ENCODE measurements around the gene TANC2. TPM values are rescaled to one million over a fixed set of nuclear protein-coding genes. Genes with fewer than 3 reads are reported as not detected.

Gene TANC2
- total RNA-seq, 4 donors from 2014 or later, result 6.4 to 50.9 (median 20.1) TPM

DNA sequence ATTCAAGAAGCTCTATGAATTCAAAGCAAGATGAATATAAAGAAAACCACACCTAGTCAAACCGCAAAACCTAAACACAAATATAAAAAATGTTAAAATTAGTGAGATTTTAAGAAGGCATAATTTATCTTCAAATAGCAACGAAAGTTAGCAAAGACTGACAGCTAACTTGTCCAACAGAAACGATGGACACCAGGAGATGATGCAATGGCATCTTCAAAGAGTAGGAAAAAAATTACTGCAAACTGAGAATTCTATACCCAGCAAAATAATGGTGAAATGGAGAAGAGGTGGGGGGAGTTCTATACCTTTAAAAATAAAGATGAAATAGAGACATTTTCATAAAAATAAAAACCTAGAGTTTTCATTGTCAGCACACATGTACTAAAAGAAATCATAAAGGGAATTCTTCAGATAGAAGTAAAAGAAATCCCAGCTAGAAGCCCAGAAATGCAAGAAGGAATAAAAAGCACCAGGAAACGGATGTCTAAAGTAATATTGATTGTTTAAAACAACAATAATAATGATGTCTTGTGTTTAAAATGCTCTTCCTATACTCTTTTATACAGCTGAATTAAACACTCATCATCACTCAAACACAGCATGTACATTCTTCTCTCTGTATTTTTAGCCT is 24.6 kb upstream of the TANC2 start:
- no peak for TF ChIP-seq POLR2AphosphoS5 (IDR thresholded peaks at IDR 0.05)
- TF ChIP-seq, protein P1, sequence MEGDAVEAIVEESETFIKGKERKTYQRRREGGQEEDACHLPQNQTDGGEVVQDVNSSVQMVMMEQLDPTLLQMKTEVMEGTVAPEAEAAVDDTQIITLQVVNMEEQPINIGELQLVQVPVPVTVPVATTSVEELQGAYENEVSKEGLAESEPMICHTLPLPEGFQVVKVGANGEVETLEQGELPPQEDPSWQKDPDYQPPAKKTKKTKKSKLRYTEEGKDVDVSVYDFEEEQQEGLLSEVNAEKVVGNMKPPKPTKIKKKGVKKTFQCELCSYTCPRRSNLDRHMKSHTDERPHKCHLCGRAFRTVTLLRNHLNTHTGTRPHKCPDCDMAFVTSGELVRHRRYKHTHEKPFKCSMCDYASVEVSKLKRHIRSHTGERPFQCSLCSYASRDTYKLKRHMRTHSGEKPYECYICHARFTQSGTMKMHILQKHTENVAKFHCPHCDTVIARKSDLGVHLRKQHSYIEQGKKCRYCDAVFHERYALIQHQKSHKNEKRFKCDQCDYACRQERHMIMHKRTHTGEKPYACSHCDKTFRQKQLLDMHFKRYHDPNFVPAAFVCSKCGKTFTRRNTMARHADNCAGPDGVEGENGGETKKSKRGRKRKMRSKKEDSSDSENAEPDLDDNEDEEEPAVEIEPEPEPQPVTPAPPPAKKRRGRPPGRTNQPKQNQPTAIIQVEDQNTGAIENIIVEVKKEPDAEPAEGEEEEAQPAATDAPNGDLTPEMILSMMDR (IDR thresholded peaks at IDR 0.05), result no peak
- TF ChIP-seq EP300 (IDR thresholded peaks at IDR 0.05), result no peak
- TF ChIP-seq POLR2A (IDR thresholded peaks at IDR 0.05), result no peak
- 77 to 78% methylated on average over 4 of the region's 4 CpGs for WGBS, 2 donors (ENCODE audit: low coverage in 1 of 2)
- ATAC-seq, result no peak
- Histone ChIP-seq H3K4me3 (no peak overlapping the region), H3K27me3 (no peaks in the 10 kb centered on the region), H3K9me3 (peaks cover 0 to 32% (median 0%) of the 10 kb centered on the region in 3 donors), H3K27ac (no peak overlapping the region), H3K4me1 (no peaks in the 10 kb centered on the region), H3K36me3 (no peaks in the 10 kb centered on the region)

DNA sequence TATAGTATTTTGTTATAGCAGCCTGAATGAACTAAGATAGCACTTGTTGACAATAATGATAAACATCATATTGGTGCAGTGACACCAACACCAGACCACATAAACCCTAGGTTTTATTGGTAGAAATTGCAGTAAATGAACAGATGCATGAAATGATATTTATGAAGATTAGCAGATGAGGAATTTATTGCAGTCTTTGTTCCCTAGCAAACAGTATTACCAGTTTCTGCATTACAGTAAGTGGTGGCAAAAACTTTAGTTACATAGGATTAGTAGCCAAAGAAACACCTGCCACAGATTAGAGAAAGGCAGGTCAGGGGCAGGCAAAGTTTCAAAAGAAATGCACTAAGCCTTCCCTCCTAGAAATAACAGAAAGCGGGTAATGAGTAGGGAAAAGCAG is 17.7 kb upstream of the TANC2 start:
- H3K27me3 ChIP-seq, result no peaks in the 10 kb centered on the region
- H3K27ac ChIP-seq, result no peak overlapping the region
- no peak for TF ChIP-seq POLR2A (IDR thresholded peaks at IDR 0.05)
- no peak for ATAC-seq
- no peaks in the 10 kb centered on the region for H3K36me3 ChIP-seq
- peaks cover 0 to 10% (median 0%) of the 10 kb centered on the region in 3 donors for H3K9me3 ChIP-seq
- H3K4me3 ChIP-seq, result no peak overlapping the region
- 86 to 91% methylated on average over 1 of the region's 1 CpG for WGBS, 2 donors (ENCODE audit: low coverage in 1 of 2)
- peaks cover 0 to 5% (median 0%) of the 10 kb centered on the region in 3 donors for H3K4me1 ChIP-seq

DNA sequence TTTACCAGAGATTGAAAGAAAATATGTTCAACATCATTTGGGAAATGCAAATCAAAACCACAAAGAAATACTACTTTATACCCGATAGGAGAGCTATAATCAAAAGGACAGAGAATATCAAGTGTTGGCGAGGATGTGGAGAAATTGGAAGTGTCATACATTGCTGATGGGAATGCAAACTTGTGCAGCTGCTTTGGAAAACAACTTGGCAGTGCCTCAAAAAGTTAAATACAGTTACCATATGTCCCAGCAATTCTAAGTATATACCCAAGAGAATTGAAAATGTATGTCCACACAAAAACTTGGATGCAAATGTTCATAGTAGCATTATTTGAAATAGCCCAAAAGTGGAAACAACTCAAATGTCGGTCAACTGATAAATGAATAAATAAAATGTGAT is 17.0 kb upstream of the TANC2 start:
- H3K4me1 ChIP-seq, result peaks cover 0 to 5% (median 0%) of the 10 kb centered on the region in 3 donors
- WGBS, 2 donors (ENCODE audit: low coverage in 1 of 2), result 52 to 85% methylated on average over 3 of the region's 3 CpGs
- H3K9me3 ChIP-seq, result peaks cover 0 to 10% (median 0%) of the 10 kb centered on the region in 3 donors
- H3K27ac ChIP-seq, result no peak overlapping the region
- H3K4me3 ChIP-seq, result no peak overlapping the region
- no peaks in the 10 kb centered on the region for H3K27me3 ChIP-seq
- H3K36me3 ChIP-seq, result no peaks in the 10 kb centered on the region
- TF ChIP-seq POLR2AphosphoS5 (IDR thresholded peaks at IDR 0.05) (no peak), EP300 (IDR thresholded peaks at IDR 0.05) (no peak)
- TF ChIP-seq, protein P1 (IDR thresholded peaks at IDR 0.05), result no peak
- ATAC-seq, result no peak

DNA sequence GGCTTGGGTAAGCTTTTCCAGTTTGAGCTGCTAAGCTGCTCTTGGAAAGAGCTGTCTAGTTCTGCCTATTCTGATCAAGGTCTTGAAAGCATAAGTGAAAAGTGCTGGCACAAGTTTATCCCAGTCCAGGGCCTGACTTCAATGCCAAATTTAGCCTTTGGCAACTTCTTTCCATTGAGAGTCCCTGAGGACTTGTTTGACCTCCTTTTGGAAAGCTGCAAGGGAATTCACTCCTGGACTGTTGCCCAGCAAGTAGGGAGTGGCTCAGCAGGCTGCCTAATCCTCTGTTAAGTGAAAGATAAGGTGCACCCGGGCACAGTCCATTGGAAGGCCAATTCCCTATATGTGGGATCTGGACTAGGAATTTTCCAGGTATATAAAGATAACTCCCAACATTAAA is 16.0 kb upstream of the TANC2 start:
- peaks cover 0 to 10% (median 0%) of the 10 kb centered on the region in 3 donors for H3K9me3 ChIP-seq
- no peak overlapping the region for H3K4me3 ChIP-seq
- ATAC-seq, result no peak
- H3K27ac ChIP-seq, result no peak overlapping the region
- no peaks in the 10 kb centered on the region for H3K27me3 ChIP-seq
- peaks cover 0 to 5% (median 0%) of the 10 kb centered on the region in 3 donors for H3K4me1 ChIP-seq
- no peaks in the 10 kb centered on the region for H3K36me3 ChIP-seq
- WGBS, 2 donors (ENCODE audit: low coverage in 1 of 2), result 0 to 14% methylated on average over 1 of the region's 1 CpG
- TF ChIP-seq POLR2AphosphoS5 (IDR thresholded peaks at IDR 0.05), result no peak
- TF ChIP-seq POLR2A (IDR thresholded peaks at IDR 0.05), result no peak
- TF ChIP-seq EP300 (IDR thresholded peaks at IDR 0.05), result no peak
- TF ChIP-seq, protein P1 (IDR thresholded peaks at IDR 0.05), result no peak

DNA sequence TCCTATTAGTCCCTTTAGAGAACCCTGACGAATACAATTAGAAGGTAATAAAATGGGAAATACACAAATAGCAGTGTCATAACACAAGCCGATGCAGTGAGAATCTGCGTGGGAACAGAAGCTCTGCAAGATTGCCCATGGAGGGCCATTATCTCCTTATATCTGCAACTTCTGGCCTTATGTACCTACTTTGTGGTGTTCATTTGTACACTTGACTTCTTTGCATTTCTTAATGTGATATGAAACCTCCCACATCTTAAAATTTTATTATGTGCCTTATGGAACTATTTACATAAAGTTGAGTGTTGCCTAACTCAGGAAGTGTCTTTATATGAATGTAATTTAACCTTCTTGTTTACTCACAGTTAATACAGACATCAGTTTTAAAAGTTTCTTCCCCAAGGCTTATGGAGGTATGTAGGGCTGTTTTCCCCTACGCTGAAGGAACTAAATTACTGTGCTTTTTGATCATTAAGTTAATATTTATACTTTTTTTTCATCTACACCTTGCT is 10.1 kb upstream of the TANC2 start:
- 88 to 100% methylated on average over 2 to 4 of the region's 4 CpGs for WGBS, 2 donors (ENCODE audit: low coverage in 1 of 2)
- ATAC-seq, result no peak
- no peaks in the 10 kb centered on the region for H3K36me3 ChIP-seq
- no peak overlapping the region for H3K27ac ChIP-seq
- H3K9me3 ChIP-seq, result peaks cover 0 to 1% (median 0%) of the 10 kb centered on the region in 3 donors
- no peak overlapping the region for H3K4me3 ChIP-seq
- H3K27me3 ChIP-seq, result no peaks in the 10 kb centered on the region
- TF ChIP-seq EP300 (IDR thresholded peaks at IDR 0.05) (no peak), POLR2A (IDR thresholded peaks at IDR 0.05) (no peak)
- H3K4me1 ChIP-seq, result no peaks in the 10 kb centered on the region

DNA sequence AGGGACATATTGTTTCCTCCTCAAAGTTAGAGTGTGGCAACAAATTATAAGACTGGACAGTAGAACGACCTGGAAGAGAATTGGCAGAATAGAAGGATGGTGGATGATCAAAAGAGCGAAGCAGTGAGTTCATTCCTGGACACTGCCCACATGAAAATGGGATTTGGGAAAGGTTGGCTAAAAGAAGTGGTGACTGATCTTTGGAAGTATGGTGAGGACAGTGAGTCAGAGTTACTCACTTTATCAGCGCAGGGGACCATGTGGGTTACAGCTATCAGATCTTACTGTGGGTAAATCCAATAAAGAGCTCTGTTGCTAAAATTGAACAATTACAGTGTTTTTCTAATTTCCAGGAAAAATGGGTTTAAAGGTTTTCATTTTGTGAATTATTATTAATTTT is 2.7 kb upstream of the TANC2 start:
- no peaks in the 10 kb centered on the region for H3K36me3 ChIP-seq
- WGBS, 2 donors (ENCODE audit: low coverage in 1 of 2), result 47 to 60% methylated on average over 2 to 3 of the region's 3 CpGs
- no peak overlapping the region for H3K4me3 ChIP-seq
- TF ChIP-seq POLR2AphosphoS5 (IDR thresholded peaks at IDR 0.05) (no peak), EP300 (IDR thresholded peaks at IDR 0.05) (no peak)
- TF ChIP-seq, protein P1 (IDR thresholded peaks at IDR 0.05), result no peak
- H3K27me3 ChIP-seq, result no peaks in the 10 kb centered on the region
- no peak for ATAC-seq
- no peaks in the 10 kb centered on the region for H3K9me3 ChIP-seq
- no peak overlapping the region for H3K27ac ChIP-seq
- H3K4me1 ChIP-seq, result peaks cover 0 to 20% (median 3%) of the 10 kb centered on the region in 3 donors

All from gastroesophageal sphincter (tissue), 4 donors.